GM12872 (cell line): ENCODE data around the gene NRF1.

Experiments used
- CTCF ChIP-seq: IDR thresholded peaks from 3 replicates; pipeline ENCODE4 v1.5.1; 2011; ENCODE audit warnings: low read depth, mild to moderate bottlenecking, low read length, moderate library complexity; ENCODE audit not compliant: insufficient read depth

The NRF1 gene

DNA sequence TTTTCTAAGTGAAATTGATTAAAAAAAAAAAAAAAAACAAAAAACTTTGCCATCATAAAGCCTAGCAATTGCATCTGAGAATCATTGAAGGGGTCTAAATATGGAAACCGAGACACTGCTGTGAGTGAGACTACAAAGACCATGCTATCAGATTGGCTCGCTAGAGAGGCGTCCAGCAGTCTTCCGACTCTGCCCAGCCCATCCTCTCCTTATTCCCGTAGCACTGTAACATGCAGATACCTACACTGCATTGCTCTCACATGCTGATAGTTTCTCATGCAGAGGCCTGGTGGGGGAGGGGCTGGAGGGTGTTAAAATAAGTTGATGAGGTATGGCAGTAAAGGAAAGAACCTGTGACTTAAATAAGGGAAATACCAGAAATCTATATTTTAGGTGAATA, 130.7 kb downstream of the NRF1 start:
- no peak for TF ChIP-seq CTCF

DNA sequence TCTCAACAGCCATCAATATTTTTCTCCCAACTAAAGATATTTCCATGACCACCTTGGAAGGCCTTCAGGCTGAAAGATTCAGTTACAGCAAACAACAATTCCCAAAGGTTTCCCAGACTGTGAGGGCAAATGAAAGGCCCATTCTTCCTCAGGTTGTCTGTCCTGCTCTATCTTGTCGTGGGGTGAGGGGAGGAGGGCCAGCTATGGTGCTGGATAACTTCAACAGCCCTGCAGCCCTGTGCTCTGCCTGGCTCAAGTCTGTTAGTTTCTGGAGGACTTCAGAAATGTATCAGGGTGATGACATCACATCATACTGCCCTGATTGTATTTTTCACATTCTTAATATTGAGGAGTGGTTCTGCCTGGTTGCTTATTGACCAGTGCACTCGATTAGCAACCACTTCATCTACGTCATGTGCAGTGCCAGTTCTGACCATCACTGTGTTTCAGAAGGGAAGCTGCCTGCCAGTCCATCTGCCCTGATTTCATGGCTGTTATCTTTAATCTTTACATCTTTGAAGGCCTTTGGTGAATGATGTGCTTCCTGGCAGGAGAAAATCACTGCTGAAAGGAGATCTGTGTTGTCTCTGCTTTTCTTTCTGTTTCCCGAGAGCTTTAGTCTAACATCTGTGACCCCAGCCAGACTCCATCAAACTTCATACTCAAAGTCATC, 135.5 kb downstream of the NRF1 start:
- TF ChIP-seq CTCF: no peak

DNA sequence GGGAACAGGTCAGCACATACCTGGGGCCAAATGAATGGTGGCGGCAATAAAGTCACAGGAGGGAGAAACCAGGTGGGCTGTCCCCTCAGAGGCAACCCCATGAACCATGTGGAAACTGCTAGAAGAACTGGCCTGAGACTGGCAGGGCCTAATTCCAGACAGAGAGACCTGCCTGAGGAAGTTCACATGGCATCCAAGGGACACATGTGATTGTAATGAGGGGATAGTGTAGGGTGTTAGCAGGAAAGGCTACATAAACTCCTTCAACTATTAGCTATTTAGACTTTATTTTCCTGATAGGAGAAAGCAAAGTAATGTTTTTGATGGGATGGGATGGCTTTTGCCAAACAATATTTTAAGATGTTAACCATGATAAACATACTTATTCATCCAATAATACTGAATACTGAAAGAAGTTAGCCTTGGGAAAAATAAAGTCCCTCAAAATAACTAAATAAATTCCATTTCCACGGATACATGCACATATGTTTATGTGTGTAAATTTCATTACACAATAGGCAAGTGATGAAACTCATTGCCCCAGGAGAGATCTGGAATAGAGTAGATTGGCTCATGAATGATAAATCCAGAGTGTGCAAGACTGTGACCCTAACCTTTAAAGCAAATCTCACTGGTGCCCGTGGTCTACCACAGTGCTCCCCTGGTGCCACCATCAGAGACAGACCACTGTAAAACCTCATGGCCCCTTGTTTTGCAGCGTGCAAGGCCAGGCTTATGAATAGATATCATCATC, 137.0 kb downstream of the NRF1 start:
- TF ChIP-seq CTCF: no peak

- no peak for TF ChIP-seq CTCF
Measured at GRCh38 chr7:129750091-129750490, 138.6 kb downstream of the NRF1 start.

GRCh38 chr7:129750501-129750900, 139.0 kb downstream of the NRF1 start:
- no peak for TF ChIP-seq CTCF

GRCh38 chr7:129751916-129752315, 140.4 kb downstream of the NRF1 start:
- TF ChIP-seq CTCF: no peak

GRCh38 chr7:129752760-129753159, 141.2 kb downstream of the NRF1 start:
- no peak for TF ChIP-seq CTCF
